Stimulated activated CD4-positive, alpha-beta T cell treated with anti-CD3 and anti-CD28 coated beads, TNF-alpha, amount 100 ng/mL, for 24 hours (primary cell): ENCODE results near the gene ZMAT5.

Experiments used
- DNase-seq, 3 experiments: peaks; one replicate each; pipeline ENCODE4 v3.0.0-alpha.2; 2020; ENCODE audit warnings: low read depth in 3 of 3

The ZMAT5 gene

GRCh38 chr22:29753808-29754657 is 12.8 kb downstream of the ZMAT5 start:
- no peak for DNase-seq

GRCh38 chr22:29751669-29752068 is 15.1 kb downstream of the ZMAT5 start:
- DNase-seq, result no peak

DNA sequence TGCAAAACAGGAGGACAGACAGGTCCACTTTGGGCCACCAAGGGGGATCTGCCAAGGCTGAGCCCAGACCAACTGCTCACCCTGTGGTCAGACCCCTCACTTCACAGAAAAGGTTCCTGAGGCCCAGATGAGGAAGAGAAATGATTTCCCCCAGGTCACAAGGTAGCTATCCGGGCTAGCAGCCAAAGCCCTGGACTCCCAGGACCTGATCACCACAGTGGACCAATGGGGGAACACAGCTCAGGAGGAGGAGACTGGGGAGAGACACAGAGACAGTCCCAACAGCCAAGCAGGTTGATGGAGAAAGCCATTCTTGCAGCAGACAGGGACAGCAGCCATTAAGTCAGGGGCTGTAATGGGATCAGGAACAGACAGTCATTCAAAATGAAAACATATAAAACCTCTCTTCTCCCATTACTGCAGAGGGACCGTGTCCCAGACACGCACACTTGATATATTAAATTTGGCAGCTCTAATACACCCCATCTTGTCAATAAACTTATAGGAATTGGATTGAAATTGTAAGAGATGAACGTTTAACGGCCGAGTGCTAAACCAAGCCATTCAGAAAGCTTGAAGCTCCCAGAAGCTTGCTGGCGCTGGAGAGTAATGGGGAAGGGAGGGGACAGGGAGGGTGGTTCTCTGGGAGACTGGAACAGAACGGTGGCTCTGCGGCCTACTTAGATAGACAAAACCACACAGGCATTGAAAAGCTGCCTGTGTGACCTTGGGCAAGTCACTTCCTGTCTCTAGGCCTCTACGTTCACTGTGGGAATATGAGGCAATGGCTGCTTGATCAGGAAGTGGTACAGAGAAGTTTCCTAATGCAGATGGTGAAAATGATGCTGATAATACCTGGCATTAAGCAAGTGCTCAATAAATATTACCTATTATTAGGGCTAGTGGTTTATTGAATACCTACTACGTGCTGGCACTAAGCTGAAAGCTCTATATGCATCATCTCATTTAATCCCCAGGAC is 16.0 kb downstream of the ZMAT5 start:
- DNase-seq, result no peak

DNA sequence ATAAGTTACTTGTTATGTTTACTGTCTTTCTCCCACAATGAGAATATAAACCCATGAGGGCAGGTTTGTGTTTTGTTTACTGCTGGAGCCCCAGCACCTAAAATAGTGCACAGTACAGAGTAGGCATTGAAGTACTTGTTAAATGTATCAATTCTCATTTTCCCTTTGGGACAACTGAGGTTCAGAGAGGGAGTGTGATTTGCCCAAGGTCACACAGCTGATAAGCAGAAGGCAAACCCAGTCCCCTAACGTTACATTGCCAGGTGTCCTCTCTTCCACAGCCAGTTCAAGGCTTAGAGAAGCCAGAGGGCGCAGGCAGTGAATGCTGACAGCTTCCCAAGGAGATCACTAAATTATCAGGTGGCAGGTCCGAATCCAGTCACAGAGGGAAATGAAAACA is 16.8 kb downstream of the ZMAT5 start:
- no peak for DNase-seq

DNA sequence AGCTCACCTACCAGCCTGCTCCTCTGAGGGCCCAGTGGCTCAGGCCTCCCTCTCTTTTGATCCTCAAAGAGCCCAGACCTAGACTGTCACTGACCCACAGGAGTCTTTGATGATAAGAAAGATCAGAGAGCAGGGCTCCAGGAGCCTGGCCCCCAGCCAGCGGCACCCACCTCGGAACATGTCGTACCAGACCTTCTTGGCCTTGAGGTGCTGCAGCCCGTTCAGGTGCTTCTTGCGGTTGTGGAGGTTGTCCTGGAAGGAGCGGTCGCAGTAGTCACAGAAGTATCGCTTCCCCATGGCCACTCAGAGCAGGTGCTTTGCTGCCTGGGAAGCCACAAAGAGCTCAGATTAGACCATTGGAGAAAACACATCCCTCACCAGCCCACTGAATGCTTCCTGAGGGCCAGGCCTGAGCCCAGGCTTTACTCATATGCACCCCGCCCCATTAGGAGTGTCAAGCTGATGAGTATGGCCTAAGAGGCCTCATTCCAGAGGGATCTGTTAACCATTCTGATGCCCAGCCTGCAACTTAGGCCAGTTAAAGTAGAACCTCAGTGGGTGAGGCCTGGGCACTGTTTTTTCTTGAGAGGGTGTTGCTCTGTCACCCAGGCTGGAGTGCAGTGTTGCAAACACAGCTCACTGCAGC is 18.4 kb downstream of the ZMAT5 start:
- DNase-seq, result no peak

DNA sequence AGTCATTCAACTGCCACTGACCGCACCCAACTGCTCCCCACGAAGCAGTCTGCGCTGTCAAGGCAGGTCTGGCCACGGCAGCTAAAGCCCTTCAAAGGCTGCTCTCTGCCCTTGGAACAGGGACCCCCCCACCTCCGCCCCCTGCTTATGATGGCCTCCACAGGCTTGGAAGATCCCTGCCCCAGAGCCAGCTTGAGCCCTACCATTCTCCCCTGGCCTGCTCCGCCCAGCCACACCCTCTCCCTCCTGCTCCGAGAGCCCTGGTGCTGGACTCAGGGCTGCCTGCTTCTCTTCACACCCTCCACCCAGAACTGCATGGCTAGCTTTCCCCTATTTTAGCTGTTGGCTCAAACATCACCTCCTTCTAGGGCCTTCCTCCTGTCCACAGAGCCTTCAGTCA is 19.0 kb downstream of the ZMAT5 start:
- no peak for DNase-seq

- DNase-seq, result no peak
Observed at GRCh38 chr22:29744902-29745301, 21.9 kb downstream of the ZMAT5 start.

GRCh38 chr22:29742326-29742725 is 24.5 kb downstream of the ZMAT5 start:
- DNase-seq, result no peak

DNA sequence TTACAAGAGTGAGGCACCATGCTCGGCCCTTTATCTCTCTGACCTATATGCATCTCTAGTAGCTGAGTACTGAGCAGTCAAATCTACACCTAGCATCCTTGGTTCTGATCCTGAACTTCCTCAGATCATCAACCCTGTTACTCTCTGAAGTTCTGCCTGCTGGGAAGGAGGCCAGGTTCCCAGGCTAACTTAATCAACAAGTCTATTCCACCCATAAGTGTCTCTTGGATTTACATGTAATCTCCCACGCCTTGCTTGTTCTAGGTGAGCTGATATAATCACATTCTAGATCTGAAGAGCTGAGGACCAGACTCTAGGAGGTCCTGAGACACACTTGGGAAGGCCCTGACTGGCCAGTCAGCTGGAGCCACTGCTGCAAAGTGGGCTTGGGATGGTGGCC is 24.9 kb downstream of the ZMAT5 start:
- DNase-seq, result no peak

GRCh38 chr22:29740216-29740615 is 26.6 kb downstream of the ZMAT5 start:
- no peak for DNase-seq

DNA sequence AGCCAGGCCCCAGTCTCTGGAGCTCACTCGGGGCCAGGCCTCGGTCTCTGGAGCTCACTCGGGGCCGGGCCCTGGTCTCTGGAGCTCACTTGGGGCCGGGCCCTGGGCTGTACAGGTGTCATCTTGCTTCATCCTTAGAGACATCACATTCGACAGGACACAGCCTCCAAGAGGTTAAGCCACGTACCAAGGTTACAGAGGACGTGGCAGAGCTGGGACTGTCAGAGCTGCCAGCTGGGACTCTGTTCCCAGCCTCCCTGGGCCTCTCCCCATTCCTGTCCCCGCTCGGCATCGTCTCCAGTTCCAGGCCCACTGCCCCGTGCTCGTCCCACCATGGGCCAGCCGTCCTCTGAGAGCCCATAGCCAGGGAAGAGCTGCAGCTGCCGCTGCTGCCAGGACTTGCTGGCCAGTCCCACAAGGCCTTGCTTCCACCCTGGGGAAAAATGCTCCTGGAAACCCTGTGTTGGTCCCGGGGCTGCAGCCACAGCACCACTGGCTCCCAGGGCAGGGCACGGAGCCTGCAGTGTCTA is 27.4 kb downstream of the ZMAT5 start:
- DNase-seq, result no peak

DNA sequence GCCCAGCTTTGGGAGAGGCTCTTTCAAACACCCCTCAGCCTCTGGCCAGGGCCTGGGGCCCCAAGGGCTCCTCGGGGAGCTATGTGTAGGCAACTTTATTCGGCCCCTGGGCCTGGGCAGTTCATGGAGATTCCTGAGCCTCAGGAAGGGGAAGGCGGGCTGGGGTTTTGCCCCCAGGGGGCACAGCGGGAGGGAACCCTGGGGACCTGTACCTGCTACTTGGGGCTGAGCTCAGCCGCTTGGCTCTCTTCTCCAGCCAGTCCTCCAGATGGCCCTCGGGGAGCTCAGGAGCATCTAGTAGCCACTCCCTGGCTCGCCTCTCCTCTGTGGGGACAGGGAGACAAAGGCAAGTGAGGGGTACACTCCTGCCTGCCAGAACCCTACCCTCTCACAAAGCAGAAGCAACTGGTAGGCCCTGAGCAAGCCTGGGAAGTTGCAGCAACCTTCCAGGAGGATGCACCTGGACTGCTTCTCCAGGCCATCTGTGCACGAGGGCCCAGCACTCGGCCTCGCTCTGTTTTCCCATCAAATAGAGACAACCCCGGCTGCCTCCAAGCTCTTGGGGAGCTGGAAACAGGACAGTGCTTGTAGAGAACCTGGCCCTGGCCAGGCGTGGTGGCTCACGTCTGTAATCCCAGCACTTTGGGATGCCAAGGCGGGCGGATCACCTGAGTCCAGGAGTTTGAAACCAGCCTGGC is 28.5 kb downstream of the ZMAT5 start:
- no peak for DNase-seq

GRCh38 chr22:29737251-29738117 is 29.3 kb downstream of the ZMAT5 start:
- no peak for DNase-seq

DNA sequence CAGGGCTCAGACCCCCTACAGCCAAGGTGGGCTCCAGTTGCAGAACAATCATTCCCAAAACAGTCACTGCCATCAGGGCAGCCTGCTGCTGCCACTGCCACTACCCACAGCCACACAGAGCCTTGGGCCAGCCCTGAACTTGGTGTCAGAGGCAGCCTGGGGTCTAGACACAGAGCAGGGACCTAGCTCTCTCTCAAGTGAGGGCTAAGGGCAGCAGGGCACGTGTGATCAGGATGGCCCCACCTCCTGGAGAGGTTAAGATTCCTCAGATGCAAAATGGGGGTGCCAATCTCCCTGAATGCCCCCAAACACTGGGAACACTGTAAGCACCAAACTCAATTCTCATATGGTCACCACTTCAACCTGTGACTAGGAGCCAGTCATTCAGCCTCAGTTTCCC is 31.4 kb downstream of the ZMAT5 start:
- DNase-seq, result no peak

DNA sequence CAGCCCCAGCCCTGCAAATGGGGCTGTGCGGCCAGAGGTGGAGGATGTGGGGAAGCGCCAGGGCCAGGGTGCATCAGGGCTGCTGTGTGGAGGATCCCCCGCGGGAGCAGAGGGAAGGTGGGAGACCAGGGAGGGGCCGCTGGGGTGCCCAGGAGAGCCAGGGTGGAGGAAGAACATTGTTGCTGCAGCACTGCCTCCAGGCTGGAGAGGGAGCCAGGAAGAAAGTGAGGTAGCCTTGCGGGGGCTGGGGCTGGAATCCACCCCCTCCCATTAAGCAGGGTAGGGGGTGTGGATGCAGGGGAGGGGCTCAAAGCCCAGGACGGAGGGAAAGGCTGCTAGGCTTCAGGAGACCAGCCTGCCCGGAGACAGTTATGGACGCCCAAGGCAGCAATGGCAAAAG is 32.0 kb downstream of the ZMAT5 start:
- DNase-seq, result no peak

- DNase-seq, result no peak
Observed at GRCh38 chr22:29734406-29734805, 32.4 kb downstream of the ZMAT5 start.

- no peak for DNase-seq
Observed at GRCh38 chr22:29733362-29734201, 33.2 kb downstream of the ZMAT5 start.

GRCh38 chr22:29732883-29733282 is 33.9 kb downstream of the ZMAT5 start:
- DNase-seq, result no peak

- DNase-seq, result no peak
Observed at GRCh38 chr22:29731058-29731850, 35.6 kb downstream of the ZMAT5 start.
